ENCODE data around the gene ABI3BP.

The ABI3BP gene

DNA sequence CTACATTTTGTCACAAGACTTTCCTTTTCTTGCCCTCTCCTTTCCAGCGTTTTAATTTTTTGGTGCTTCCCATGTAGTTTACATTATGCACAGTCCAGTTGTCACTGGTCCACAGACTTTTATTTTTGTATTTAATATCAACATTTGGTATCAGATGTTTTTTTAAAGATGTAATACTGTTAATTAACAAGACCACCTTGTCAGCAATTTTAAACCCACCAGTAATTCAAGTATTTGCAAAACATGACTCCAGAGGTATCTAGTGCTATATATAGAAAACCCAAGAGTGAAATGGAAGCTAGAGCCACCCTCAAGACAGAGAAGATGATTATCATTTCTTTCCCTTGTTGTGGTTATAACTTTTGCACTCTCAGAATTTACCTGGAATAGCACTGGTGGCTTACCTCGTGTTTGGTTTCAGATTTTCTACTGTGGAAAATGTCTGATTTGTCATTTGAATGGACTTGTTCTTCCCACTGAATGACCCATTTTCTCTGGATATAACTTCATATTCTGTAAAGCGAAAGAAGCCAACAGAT lies 227.7 kb downstream of the ABI3BP start:
- DNase-seq = no peak

DNA sequence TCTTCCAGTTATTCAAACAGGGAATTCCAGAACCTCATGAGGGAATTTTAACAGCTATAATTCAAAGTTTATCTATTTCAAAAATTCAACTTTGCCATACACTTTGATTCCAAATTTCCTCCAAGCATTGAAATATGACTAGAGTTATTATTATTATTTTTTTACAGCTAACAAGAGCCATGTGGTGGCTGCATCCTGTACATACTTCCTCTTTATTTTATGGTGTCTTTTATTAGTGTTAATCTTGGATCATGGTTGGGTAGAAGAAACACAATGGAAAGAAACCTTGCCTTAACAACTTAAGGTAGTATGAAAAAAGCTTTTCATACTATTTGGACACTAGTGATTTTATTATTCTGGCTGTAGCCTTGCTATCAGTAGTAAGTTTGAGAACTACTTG lies 231.3 kb downstream of the ABI3BP start:
- DNase-seq = no peak

DNA sequence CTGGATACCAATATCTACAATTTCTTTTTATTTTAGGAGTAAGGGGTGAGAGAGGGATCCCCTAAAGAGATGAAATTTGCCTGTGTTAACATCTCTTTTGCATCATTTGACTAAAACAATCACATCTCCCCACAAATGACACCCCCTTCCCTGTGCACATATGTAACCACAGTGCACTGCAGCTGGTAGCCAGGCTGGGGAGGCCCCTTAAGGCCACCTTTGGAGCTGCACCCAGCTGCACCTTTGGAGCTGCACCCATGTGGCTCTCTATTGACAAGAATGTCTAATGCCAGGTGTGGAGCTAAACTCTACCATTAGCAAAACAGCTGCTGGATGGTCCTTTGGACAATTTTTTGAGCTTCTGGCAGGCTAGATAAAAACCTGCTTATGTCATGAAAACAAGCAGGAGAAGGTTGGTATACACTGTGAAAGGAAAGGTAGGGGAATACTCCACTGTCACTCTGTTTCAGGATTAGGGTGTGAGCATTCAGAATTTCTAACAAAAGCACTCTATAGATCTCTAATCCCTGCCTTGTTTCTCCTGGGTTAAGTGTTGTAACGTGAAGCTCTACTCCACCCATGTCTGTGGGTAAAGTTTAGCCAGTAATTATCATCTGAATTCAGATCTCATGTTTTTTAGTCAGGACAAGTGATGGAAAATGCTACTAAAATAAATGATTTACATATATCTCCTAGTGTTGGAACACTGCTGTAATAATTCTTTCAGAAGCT lies 231.8 kb downstream of the ABI3BP start:
- peak in 1 of 2 experiments; percentile 20 for DNase-seq

DNA sequence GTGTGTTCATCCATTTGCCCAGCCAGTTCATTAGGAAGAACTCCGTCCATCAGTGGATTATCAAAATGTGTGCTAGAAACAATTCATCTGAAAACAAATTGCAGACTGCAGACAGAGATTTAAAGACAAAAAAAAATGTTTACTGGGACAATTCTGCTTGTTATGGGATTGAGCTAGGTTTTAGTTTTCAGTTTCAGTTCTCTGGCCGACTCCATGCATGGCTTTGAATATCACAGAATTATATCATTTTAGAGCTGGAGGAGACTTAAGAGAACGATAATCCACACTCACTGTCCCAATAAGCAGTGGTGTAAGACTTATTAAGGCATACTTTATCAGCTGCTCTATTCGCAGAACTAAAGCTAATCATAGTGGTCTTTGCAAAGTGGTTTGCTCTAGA lies 232.8 kb downstream of the ABI3BP start:
- DNase-seq = no peak

- DNase-seq = no peak
These were observed 233.3 kb downstream of the ABI3BP start for GRCh38 chr3:100759950-100760349.

DNA sequence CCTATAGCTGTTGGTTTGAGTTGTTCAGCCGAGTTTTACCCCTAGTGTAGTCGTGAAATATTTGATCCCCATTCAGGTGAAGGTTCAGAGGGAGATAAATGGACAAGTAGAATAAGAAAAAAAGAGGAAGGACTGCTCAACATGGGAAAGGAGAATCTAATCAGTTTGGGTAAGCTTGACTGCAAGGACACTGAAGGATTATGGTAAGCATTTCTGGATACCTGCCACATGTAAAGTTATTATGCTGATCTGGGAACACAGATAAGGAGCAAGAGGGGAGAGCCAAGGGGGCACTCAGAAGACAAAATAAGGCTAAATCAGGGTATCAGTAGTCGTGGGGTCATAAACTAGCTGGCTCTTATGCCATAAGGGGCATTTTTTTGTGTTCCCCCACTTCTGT lies 234.1 kb downstream of the ABI3BP start:
- no peak for DNase-seq

- DNase-seq = no peak
These were observed 236.8 kb downstream of the ABI3BP start for GRCh38 chr3:100756441-100756840.

GRCh38 chr3:100754563-100755334 lies 238.5 kb downstream of the ABI3BP start:
- DNase-seq = no peak

- no peak for DNase-seq
These were observed 239.4 kb downstream of the ABI3BP start for GRCh38 chr3:100753846-100754245.

DNA sequence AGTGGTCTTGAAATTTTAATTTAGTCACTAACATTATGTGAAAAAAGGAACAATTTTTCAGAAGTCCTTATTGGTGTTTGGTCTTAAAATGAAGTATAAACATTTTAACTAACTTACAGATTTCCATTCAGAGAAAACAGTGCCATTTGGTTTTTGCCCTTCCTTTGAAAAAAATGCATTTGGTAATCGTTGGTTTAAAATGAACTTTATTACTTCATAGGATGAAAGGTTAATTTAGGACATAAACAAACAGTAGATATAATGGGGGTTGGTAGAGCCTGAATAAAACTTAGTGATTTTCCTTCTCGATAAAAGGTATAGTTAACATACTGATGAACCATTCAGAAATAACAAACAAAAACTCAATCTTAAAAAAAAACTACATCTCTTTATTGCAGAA lies 244.3 kb downstream of the ABI3BP start:
- no peak for DNase-seq

GRCh38 chr3:100748220-100748619 lies 245.0 kb downstream of the ABI3BP start:
- no peak for DNase-seq

- no peak for DNase-seq
These were observed 247.1 kb downstream of the ABI3BP start for GRCh38 chr3:100746092-100746491.

- no peak for DNase-seq
These were observed 247.6 kb downstream of the ABI3BP start for GRCh38 chr3:100745617-100746016.

GRCh38 chr3:100744671-100745070 lies 248.6 kb downstream of the ABI3BP start:
- no peak for DNase-seq

GRCh38 chr3:100743535-100743934 lies 249.7 kb downstream of the ABI3BP start:
- no peak for DNase-seq

DNA sequence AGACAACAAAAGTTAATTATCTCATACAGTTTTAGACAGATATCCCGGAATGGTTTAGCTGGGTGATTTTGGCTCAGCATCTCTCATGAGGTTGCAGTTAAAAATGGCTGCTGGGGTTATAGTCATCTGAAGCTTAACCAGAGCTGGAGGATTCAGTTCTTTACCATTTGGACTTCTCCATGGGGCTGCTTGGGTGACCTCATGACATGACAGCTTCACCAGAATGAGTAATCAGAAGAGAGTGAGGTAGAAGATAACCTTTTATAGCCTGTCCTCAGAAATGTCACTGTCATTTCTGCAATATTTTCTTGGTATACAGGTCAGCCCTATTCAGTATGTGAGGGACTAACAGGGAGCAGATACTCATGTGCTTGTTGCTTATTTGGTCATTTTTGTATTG lies 253.0 kb downstream of the ABI3BP start:
- no peak for DNase-seq

- no peak for DNase-seq
These were observed 255.9 kb downstream of the ABI3BP start for GRCh38 chr3:100737334-100737733.

- DNase-seq = no peak
These were observed 260.8 kb downstream of the ABI3BP start for GRCh38 chr3:100732435-100732834.

GRCh38 chr3:100730524-100730923 lies 262.7 kb downstream of the ABI3BP start:
- DNase-seq = no peak

GRCh38 chr3:100726706-100727105 lies 266.5 kb downstream of the ABI3BP start:
- no peak for DNase-seq

DNA sequence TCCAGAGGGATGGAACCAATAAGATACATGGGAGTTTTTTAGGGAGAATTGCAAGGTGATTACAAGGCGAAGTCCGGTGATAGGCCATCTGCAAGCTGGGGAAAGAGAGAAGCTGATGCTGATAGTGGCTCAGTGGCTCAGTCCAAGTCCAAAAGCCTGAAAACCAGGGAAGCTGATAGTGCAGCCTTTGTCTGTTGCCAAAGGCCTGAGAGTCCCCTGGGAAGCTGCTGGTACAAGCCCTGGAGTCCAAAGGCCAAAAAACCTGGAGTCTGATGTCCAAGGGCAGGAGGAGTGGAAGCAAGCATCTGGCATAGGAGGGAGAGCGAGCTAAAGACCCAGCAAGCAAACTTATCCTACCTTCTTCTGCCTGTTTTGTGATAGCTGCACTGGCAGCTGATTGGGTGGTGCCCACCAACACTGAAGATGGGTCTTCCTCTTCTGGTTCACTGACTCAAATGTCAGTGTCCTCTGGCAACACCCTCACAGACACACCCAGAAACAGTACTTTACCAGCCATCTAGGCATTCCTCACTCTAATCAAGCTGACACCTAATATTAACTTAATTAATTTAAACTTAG lies 267.2 kb downstream of the ABI3BP start:
- no peak for DNase-seq

- no peak for DNase-seq
These were observed 272.8 kb downstream of the ABI3BP start for GRCh38 chr3:100720426-100720825.

GRCh38 chr3:100719136-100719535 lies 274.1 kb downstream of the ABI3BP start:
- no peak for DNase-seq

Measured in activated T-cell treated with anti-CD3 and anti-CD28 coated beads, Interleukin-2, amount 50 U/mL, for 48 hours (primary cell).